Skeletal muscle tissue (tissue), 4 donors: Measurements from ENCODE around the gene AKAP13. TPM values are rescaled to one million over a fixed set of nuclear protein-coding genes. Genes with fewer than 3 reads are reported as not detected.
A peak's percentile ranks its signal among the peaks of the same experiment; 100 is the strongest.
"Not testable (repeated sequence)": the region's sequence is repeated elsewhere in the genome, so short reads cannot be mapped to it uniquely, and the experiment has no call there.

Experiments used
- H3K27ac ChIP-seq: one replicate; pipeline ENCODE4 v1.7.0; 2013; ENCODE audit warnings: mild to moderate bottlenecking, low read depth, low read length, inconsistent platforms
- H3K27me3 ChIP-seq, 3 donors: one replicate each; pipeline ENCODE4 v1.7.0; 2013; ENCODE audit warnings: low read length in 3 of 3; ENCODE audit not compliant: control insufficient read depth in 3 of 3, insufficient read depth in 3 of 3
- H3K36me3 ChIP-seq, 3 donors: one replicate each; pipeline ENCODE4 v1.7.0; 2013; ENCODE audit warnings: low read length in 3 of 3; ENCODE audit not compliant: control insufficient read depth in 3 of 3, insufficient read depth in 3 of 3
- H3K4me1 ChIP-seq, 3 donors: one replicate each; pipeline ENCODE4 v1.7.0; 2013; ENCODE audit warnings: low read length in 3 of 3, mild to moderate bottlenecking in 3 of 3; ENCODE audit not compliant: control insufficient read depth in 3 of 3, insufficient read depth in 3 of 3
- H3K4me3 ChIP-seq, 3 donors: one replicate each; pipeline ENCODE4 v1.7.0; 2013; ENCODE audit warnings: low read length in 3 of 3
- H3K9ac ChIP-seq, 3 donors: one replicate each; pipeline ENCODE4 v1.7.0; 2013; ENCODE audit warnings: low read length in 3 of 3, mild to moderate bottlenecking in 3 of 3, moderate library complexity in 2 of 3, low read depth in 1 of 3
- H3K9me3 ChIP-seq, 3 donors: one replicate each; pipeline ENCODE4 v1.7.0; 2013; ENCODE audit warnings: low read length in 3 of 3; ENCODE audit not compliant: control insufficient read depth in 3 of 3
- total RNA-seq: library from RNA; depleted of rRNA; stranded (reverse); fragments of >200 nt; gene quantifications from one replicate; pipeline ENCODE4 v1.2.3, GENCODE V29; 2014
- donor health status: Osteomylitis.

Gene AKAP13
- total RNA-seq, 1 donor from 2014 or later, result 129 TPM

GRCh38 chr15:85582131-85583079 is 202.0 kb downstream of the AKAP13 start:
- H3K4me1 ChIP-seq, result peaks cover 58 to 69% (median 59%) of the 10 kb centered on the region in 3 donors
- peak overlapping the region; percentile 69 to 86 (median 71) for H3K4me3 ChIP-seq
- H3K9me3 ChIP-seq, result no peaks in the 10 kb centered on the region
- peak overlapping the region; percentile 97 for H3K27ac ChIP-seq
- H3K36me3 ChIP-seq, result peaks cover 0 to 3% (median 2%) of the 10 kb centered on the region in 3 donors
- H3K9ac ChIP-seq, result peak overlapping the region; percentile 81 to 96 (median 85)
- H3K27me3 ChIP-seq, result no peaks in the 10 kb centered on the region

GRCh38 chr15:85583442-85583841 is 203.0 kb downstream of the AKAP13 start:
- peaks cover 0 to 3% (median 2%) of the 10 kb centered on the region in 3 donors for H3K36me3 ChIP-seq
- peak overlapping the region; percentile 69 to 86 (median 71) for H3K4me3 ChIP-seq
- peak overlapping the region; percentile 97 for H3K27ac ChIP-seq
- no peaks in the 10 kb centered on the region for H3K9me3 ChIP-seq
- peak overlapping the region; percentile 81 to 96 (median 85) for H3K9ac ChIP-seq
- peaks cover 57 to 72% (median 66%) of the 10 kb centered on the region in 3 donors for H3K4me1 ChIP-seq
- no peaks in the 10 kb centered on the region for H3K27me3 ChIP-seq

- peak overlapping the region; percentile 69 to 86 (median 71) for H3K4me3 ChIP-seq
- no peaks in the 10 kb centered on the region for H3K9me3 ChIP-seq
- peak overlapping the region; percentile 81 to 96 (median 85) for H3K9ac ChIP-seq
- H3K27ac ChIP-seq, result peak overlapping the region; percentile 97
- peaks cover 54 to 74% (median 68%) of the 10 kb centered on the region in 3 donors for H3K4me1 ChIP-seq
- H3K36me3 ChIP-seq, result peaks cover 0 to 3% (median 2%) of the 10 kb centered on the region in 3 donors
- no peaks in the 10 kb centered on the region for H3K27me3 ChIP-seq
Measured at GRCh38 chr15:85583923-85584390, 203.6 kb downstream of the AKAP13 start.

GRCh38 chr15:85584872-85585271 is 204.5 kb downstream of the AKAP13 start:
- H3K9me3 ChIP-seq, result no peaks in the 10 kb centered on the region
- peak overlapping the region in 2 of 3 donors; percentile 85 to 96 for H3K9ac ChIP-seq
- no peaks in the 10 kb centered on the region for H3K27me3 ChIP-seq
- H3K36me3 ChIP-seq, result peaks cover 0 to 3% (median 0%) of the 10 kb centered on the region in 3 donors
- H3K4me1 ChIP-seq, result peaks cover 49 to 72% (median 62%) of the 10 kb centered on the region in 3 donors
- peak overlapping the region; percentile 15 to 86 (median 71) for H3K4me3 ChIP-seq
- peak overlapping the region; percentile 97 for H3K27ac ChIP-seq

- H3K4me3 ChIP-seq, H3K9me3 ChIP-seq, H3K9ac ChIP-seq, H3K36me3 ChIP-seq, H3K27me3 ChIP-seq: not testable (repeated sequence)
- peaks cover 39 to 65% (median 57%) of the 10 kb centered on the region in 3 donors for H3K4me1 ChIP-seq
- peak overlapping the region; percentile 97 for H3K27ac ChIP-seq
Measured at GRCh38 chr15:85586196-85586595, 205.8 kb downstream of the AKAP13 start.

- Histone ChIP-seq H3K4me1 (peaks cover 32 to 58% (median 54%) of the 10 kb centered on the region in 3 donors), H3K27ac (peak overlapping the region; percentile 50), H3K9ac (no peak overlapping the region), H3K36me3 (peaks cover 0 to 3% (median 0%) of the 10 kb centered on the region in 3 donors), H3K4me3 (no peak overlapping the region), H3K27me3 (no peaks in the 10 kb centered on the region), H3K9me3 (no peaks in the 10 kb centered on the region)
Measured at GRCh38 chr15:85587707-85588411, 207.5 kb downstream of the AKAP13 start.

- H3K36me3 ChIP-seq, result peaks cover 0 to 3% (median 0%) of the 10 kb centered on the region in 3 donors
- H3K4me3 ChIP-seq, result peak overlapping the region in 1 of 3 donors; percentile 8
- H3K9ac ChIP-seq, result peak overlapping the region in 1 of 3 donors; percentile 30
- H3K4me1 ChIP-seq, result peaks cover 32 to 55% (median 52%) of the 10 kb centered on the region in 3 donors
- H3K27ac ChIP-seq, result peak overlapping the region; percentile 50
- H3K9me3 ChIP-seq, result no peaks in the 10 kb centered on the region
- H3K27me3 ChIP-seq, result no peaks in the 10 kb centered on the region
Measured at GRCh38 chr15:85588677-85589076, 208.3 kb downstream of the AKAP13 start.

- Histone ChIP-seq H3K27me3 (no peaks in the 10 kb centered on the region), H3K9ac (peak overlapping the region; percentile 18 to 46 (median 44))
Measured at GRCh38 chr15:85589851-85590250, 209.4 kb downstream of the AKAP13 start.

GRCh38 chr15:85591622-85592021 is 211.2 kb downstream of the AKAP13 start:
- H3K36me3 ChIP-seq, result peaks cover 0 to 3% (median 0%) of the 10 kb centered on the region in 3 donors
- H3K27me3 ChIP-seq, result no peaks in the 10 kb centered on the region
- no peak overlapping the region for H3K9ac ChIP-seq
- peaks cover 29 to 43% (median 40%) of the 10 kb centered on the region in 3 donors for H3K4me1 ChIP-seq
- no peak overlapping the region for H3K4me3 ChIP-seq
- H3K9me3 ChIP-seq, result no peaks in the 10 kb centered on the region
- no peak overlapping the region for H3K27ac ChIP-seq

More at GRCh38 chr15:85589851-85590250, 209.4 kb downstream of the AKAP13 start:
- peaks cover 0 to 3% (median 0%) of the 10 kb centered on the region in 3 donors for H3K36me3 ChIP-seq
- H3K9me3 ChIP-seq, result no peaks in the 10 kb centered on the region
- H3K4me3 ChIP-seq, result peak overlapping the region in 2 of 3 donors; percentile 21 to 29
- H3K4me1 ChIP-seq, result peaks cover 31 to 50% (median 43%) of the 10 kb centered on the region in 3 donors
- H3K27ac ChIP-seq, result peak overlapping the region; percentile 50
